ENCODE results near the gene UGT1A9.

- TF ChIP-seq CTCF (IDR thresholded peaks at IDR 0.05; ENCODE audit: insufficient read depth, low read length) (no peak), POLR2AphosphoS5 (IDR thresholded peaks at IDR 0.05; ENCODE audit: low read depth) (no peak), GABPA (IDR thresholded peaks at IDR 0.05; ENCODE audit: low read depth) (no peak), SPI1 (IDR thresholded peaks at IDR 0.05; ENCODE audit: borderline replicate concordance, low read depth) (no peak), REST (IDR thresholded peaks at IDR 0.05; ENCODE audit: insufficient replicate concordance, low read depth) (no peak)
Observed at GRCh38 chr2:233810385-233810784, 138.7 kb downstream of the UGT1A9 start.
